HEK293 (cell line): Measurements from ENCODE around the gene KSR1.

Source experiments
- CTCF ChIA-PET: fragments of 350-600 bp; formaldehyde crosslinking; extraction: SDS; loops from one replicate; lab custom pipeline; 2021; ENCODE audit warnings: antibody characterized with exemption; lab: Yijun Ruan, JAX
- POLR2A ChIA-PET: fragments of 300-600 bp; formaldehyde crosslinking; extraction: SDS; loops from one replicate; lab custom pipeline; 2020; ENCODE audit warnings: antibody characterized with exemption, inconsistent platforms; lab: Yijun Ruan, JAX
- H3K27ac ChIP-seq: fragments of 200-500 bp; sonication (Bioruptor generic); 2 replicates; pipeline ENCODE4 v1.5.1; 2014; ENCODE audit warnings: low read depth, low read length, control low read depth, inconsistent platforms; ENCODE audit errors: extremely low read depth
- H3K36me3 ChIP-seq, 2 experiments: fragments of 200-500 bp in 1 of 2; sonication (Bioruptor generic) in 1 of 2; 1 replicate in 1 of 2; 2 replicates in 1 of 2; pipeline ENCODE4 v1.5.1; 2014 to 2017; ENCODE audit warnings: inconsistent platforms in 2 of 2, low read length in 2 of 2; ENCODE audit not compliant: control insufficient read depth in 2 of 2, insufficient read depth in 1 of 2
- H3K4me1 ChIP-seq: fragments of 200-500 bp; sonication (Bioruptor generic); 2 replicates; pipeline ENCODE4 v1.5.1; 2014; ENCODE audit warnings: mild to moderate bottlenecking, low read length, inconsistent platforms; ENCODE audit not compliant: control insufficient read depth, insufficient read depth
- H3K4me3 ChIP-seq: 2 replicates; pipeline ENCODE4 v1.5.1; 2011; ENCODE audit warnings: low read depth, mild to moderate bottlenecking, control low read depth, low read length, moderate library complexity
- H3K9me3 ChIP-seq: fragments of 200-500 bp; sonication (Bioruptor generic); 2 replicates; pipeline ENCODE4 v1.5.1; 2014; ENCODE audit warnings: low read depth, low read length, inconsistent platforms; ENCODE audit not compliant: control insufficient read depth, insufficient read depth
- BCL11A ChIP-seq: fragments of 450-650 bp; formaldehyde crosslinking; IDR thresholded peaks from 2 replicates; pipeline ENCODE4 v1.5.1; 2016; ENCODE audit warnings: low read depth, missing biosample characterization, missing genetic modification characterization
- GLIS1 ChIP-seq: fragments of 450-650 bp; formaldehyde crosslinking; IDR thresholded peaks from 2 replicates; pipeline ENCODE4 v1.5.1; 2016; ENCODE audit warnings: missing biosample characterization, missing genetic modification characterization
- KLF17 ChIP-seq: fragments of 450-650 bp; formaldehyde crosslinking; IDR thresholded peaks from 2 replicates; pipeline ENCODE4 v1.5.1; 2016; ENCODE audit warnings: missing biosample characterization, missing genetic modification characterization
- KLF9 ChIP-seq: fragments of 450-650 bp; formaldehyde crosslinking; IDR thresholded peaks from 2 replicates; pipeline ENCODE4 v1.5.1; 2016; ENCODE audit warnings: missing biosample characterization, missing genetic modification characterization, low read depth
- PATZ1 ChIP-seq: fragments of 450-650 bp; formaldehyde crosslinking; IDR thresholded peaks from 2 replicates; pipeline ENCODE4 v1.5.1; 2016; ENCODE audit warnings: missing biosample characterization, missing genetic modification characterization
- PBX3 ChIP-seq: sonication (generic); formaldehyde crosslinking; IDR thresholded peaks from 2 replicates; pipeline ENCODE4 v1.8.1; 2022; ENCODE audit warnings: mild to moderate bottlenecking, moderate library complexity, missing genetic modification reagents
- PRDM1 ChIP-seq: fragments of 450-650 bp; formaldehyde crosslinking; IDR thresholded peaks from 2 replicates; pipeline ENCODE4; 2016; ENCODE audit warnings: missing biosample characterization, missing genetic modification characterization
- SP3 ChIP-seq: fragments of 450-650 bp; formaldehyde crosslinking; IDR thresholded peaks from 2 replicates; pipeline ENCODE4 v1.5.1; 2016; ENCODE audit warnings: missing biosample characterization, missing genetic modification characterization
- SP7 ChIP-seq: fragments of 450-650 bp; formaldehyde crosslinking; IDR thresholded peaks from 2 replicates; pipeline ENCODE4 v1.5.1; 2016; ENCODE audit warnings: missing biosample characterization, missing genetic modification characterization
- ZBTB17 ChIP-seq: fragments of 450-650 bp; formaldehyde crosslinking; IDR thresholded peaks from 2 replicates; pipeline ENCODE4 v1.5.1; 2016; ENCODE audit warnings: missing biosample characterization, missing genetic modification characterization
- ZNF280D ChIP-seq: fragments of 450-650 bp; formaldehyde crosslinking; IDR thresholded peaks from 2 replicates; pipeline ENCODE4 v1.5.1; 2016; ENCODE audit warnings: missing biosample characterization, missing genetic modification characterization
- ZNF335 ChIP-seq: fragments of 450-650 bp; formaldehyde crosslinking; conservative IDR thresholded peaks from 2 replicates; pipeline ENCODE4 v1.5.1; 2016; ENCODE audit warnings: missing biosample characterization, missing genetic modification characterization
- ZNF449 ChIP-seq: fragments of 450-650 bp; formaldehyde crosslinking; IDR thresholded peaks from 2 replicates; pipeline ENCODE4 v1.5.1; 2017; ENCODE audit warnings: missing biosample characterization, mild to moderate bottlenecking, missing genetic modification characterization, moderate library complexity
- ZNF501 ChIP-seq: fragments of 450-650 bp; formaldehyde crosslinking; IDR thresholded peaks from 2 replicates; pipeline ENCODE4 v1.5.1; 2016; ENCODE audit warnings: missing biosample characterization, missing genetic modification characterization
- ZNF658 ChIP-seq: fragments of 450-650 bp; formaldehyde crosslinking; IDR thresholded peaks from 2 replicates; pipeline ENCODE4; 2016; ENCODE audit warnings: missing biosample characterization, missing genetic modification characterization
- ZNF692 ChIP-seq: fragments of 450-650 bp; formaldehyde crosslinking; IDR thresholded peaks from 2 replicates; pipeline ENCODE4 v1.5.1; 2016; ENCODE audit warnings: missing biosample characterization, missing genetic modification characterization
- ZNF701 ChIP-seq: fragments of 450-650 bp; formaldehyde crosslinking; IDR thresholded peaks from 2 replicates; pipeline ENCODE4 v1.5.1; 2016; ENCODE audit warnings: missing biosample characterization, missing genetic modification characterization
- ZNF768 ChIP-seq: fragments of 450-650 bp; formaldehyde crosslinking; IDR thresholded peaks from 2 replicates; pipeline ENCODE4 v1.5.1; 2018; ENCODE audit warnings: missing biosample characterization, mild to moderate bottlenecking, missing genetic modification characterization
- ZNF791 ChIP-seq: fragments of 450-650 bp; formaldehyde crosslinking; IDR thresholded peaks from 2 replicates; pipeline ENCODE4 v1.5.1; 2016; ENCODE audit warnings: missing biosample characterization, missing genetic modification characterization

Gene KSR1

GRCh38 chr17:27550291-27550930 is 94.2 kb downstream of the KSR1 start:
- no peak overlapping the region for H3K4me3 ChIP-seq
- CTCF ChIA-PET = interaction anchor here (0.5 to 2.1 kb wide), 4 partner anchors 16 to 272 kb away, joined by 3 to 9 read pairs (median 4); no protein-coding TSS in a partner anchor
- POLR2A ChIA-PET = no interaction called here
- peaks cover 0 to 4% of the 10 kb centered on the region in 2 experiments; a peak in 1 of 3 replicates for H3K36me3 ChIP-seq
- H3K27ac ChIP-seq = no peak overlapping the region
- TF ChIP-seq ZNF449 (tag by site-specific recombination) (peak; percentile 79), KLF9 (tag by site-specific recombination) (no peak)
- H3K4me1 ChIP-seq = peaks cover 36% of the 10 kb centered on the region
- no peaks in the 10 kb centered on the region for H3K9me3 ChIP-seq

GRCh38 chr17:27550974-27551505 is 94.8 kb downstream of the KSR1 start:
- Histone ChIP-seq H3K4me3 (no peak overlapping the region), H3K36me3 (peaks cover 0 to 4% of the 10 kb centered on the region in 2 experiments; a peak in 1 of 3 replicates), H3K9me3 (no peaks in the 10 kb centered on the region), H3K27ac (no peak overlapping the region), H3K4me1 (peaks cover 30% of the 10 kb centered on the region)
- TF ChIP-seq ZNF768 (tag by site-specific recombination) (0 out of 2 replicates have a peak, but pooled peaks have one; percentile 41), PBX3 (CRISPR knock-in tag) (no peak)
- CTCF ChIA-PET = no interaction called here
- POLR2A ChIA-PET = no interaction called here

GRCh38 chr17:27551701-27552248 is 95.5 kb downstream of the KSR1 start:
- Histone ChIP-seq H3K4me1 (peaks cover 22% of the 10 kb centered on the region), H3K4me3 (no peak overlapping the region), H3K9me3 (no peaks in the 10 kb centered on the region), H3K27ac (no peak overlapping the region), H3K36me3 (peaks cover 0 to 4% of the 10 kb centered on the region in 2 experiments; a peak in 1 of 3 replicates)
- ChIA-PET POLR2A (no interaction called here), CTCF (interaction anchor here (2.8 kb wide), 1 partner anchor 48 kb away, joined by 7 read pairs; no protein-coding TSS in a partner anchor)
- 0 out of 2 replicates have a peak, but pooled peaks have one; percentile 21 for TF ChIP-seq KLF17
- no peak for TF ChIP-seq BCL11A (tag by site-specific recombination)
- no peak for TF ChIP-seq SP3 (tag by site-specific recombination)
- peak; percentile 36; the same call in 1 of the 2 replicates for TF ChIP-seq GLIS1 (tag by site-specific recombination)
- TF ChIP-seq SP7 (tag by site-specific recombination) = peak; percentile 33
- TF ChIP-seq PRDM1 (tag by site-specific recombination) = peak; percentile 62
- TF ChIP-seq ZNF791 (tag by site-specific recombination) = no peak
- TF ChIP-seq ZNF658 (tag by site-specific recombination) = no peak
- no peak for TF ChIP-seq ZNF501 (tag by site-specific recombination)
- TF ChIP-seq ZNF335 (tag by site-specific recombination) = no peak
- TF ChIP-seq ZBTB17 (tag by site-specific recombination) = peak; percentile 38
- no peak for TF ChIP-seq ZNF692 (tag by site-specific recombination)
- TF ChIP-seq ZNF701 = peak; percentile 68; the same call in 1 of the 2 replicates
- no peak for TF ChIP-seq PATZ1 (tag by site-specific recombination)
- no peak for TF ChIP-seq ZNF280D
